CD14-positive monocyte (primary cell): Measurements from ENCODE around the gene OR2V2. TPM values are rescaled to one million over a fixed set of nuclear protein-coding genes. Genes with fewer than 3 reads are reported as not detected.
A peak's percentile ranks its signal among the peaks of the same experiment; 100 is the strongest.
"Not testable (repeated sequence)": the region's sequence is repeated elsewhere in the genome, so short reads cannot be mapped to it uniquely, and the experiment has no call there.

ENCODE experiments used
- DNase-seq, 3 donors: peaks; one replicate each; pipeline ENCODE4 v3.0.0-alpha.2; 2011 to 2022
- H2AFZ ChIP-seq: 2 replicates; pipeline ENCODE4 v1.6.0; 2012; ENCODE audit warnings: mild to moderate bottlenecking, low read depth, low read length, inconsistent platforms; ENCODE audit not compliant: insufficient read depth, poor library complexity, severe bottlenecking
- H3K27ac ChIP-seq, 2 donors: 1 replicate in 1 of 2; 2 replicates in 1 of 2; pipeline ENCODE4 v1.5.1; 2012 to 2013; ENCODE audit warnings: low read length in 2 of 2, control low read depth in 1 of 2, inconsistent platforms in 1 of 2, low read depth in 1 of 2, mild to moderate bottlenecking in 1 of 2
- H3K27me3 ChIP-seq, 2 donors: one replicate each; pipeline versions ENCODE4 v1.6.0 to v1.6.1; 2011 to 2013; ENCODE audit warnings: low read length in 2 of 2; ENCODE audit not compliant: control insufficient read depth in 2 of 2, insufficient read depth in 2 of 2
- H3K36me3 ChIP-seq, 2 donors: replicated peaks in 1 of 2; 1 replicate in 1 of 2; 2 replicates in 1 of 2; pipeline versions ENCODE4 v1.5.1 to v1.6.1; 2012 to 2013; ENCODE audit warnings: low read length in 2 of 2, control low read depth in 1 of 2, inconsistent platforms in 1 of 2, mild to moderate bottlenecking in 1 of 2; ENCODE audit not compliant: insufficient read depth in 2 of 2, control insufficient read depth in 1 of 2
- H3K4me1 ChIP-seq, 2 donors: 1 replicate in 1 of 2; 2 replicates in 1 of 2; pipeline versions ENCODE4 v1.5.1 to v1.6.1; 2012 to 2013; ENCODE audit warnings: low read length in 2 of 2, control low read depth in 1 of 2, inconsistent platforms in 1 of 2, mild to moderate bottlenecking in 1 of 2, moderate library complexity in 1 of 2; ENCODE audit not compliant: insufficient read depth in 2 of 2, control insufficient read depth in 1 of 2
- H3K4me2 ChIP-seq: replicated peaks from 2 replicates; pipeline ENCODE3; 2012; ENCODE audit warnings: low read length, moderate library complexity, mild to moderate bottlenecking; ENCODE audit not compliant: poor library complexity, severe bottlenecking; ENCODE audit errors: extremely low read depth
- H3K4me3 ChIP-seq, 3 experiments: fragments of 200-600 bp in 1 of 3; sonication (generic) in 1 of 3; replicated peaks in 1 of 3; 1 replicate in 2 of 3; 2 replicates in 1 of 3; pipeline ENCODE4 v1.5.1; 2011 to 2013; ENCODE audit warnings: low read length in 3 of 3, mild to moderate bottlenecking in 3 of 3, control low read depth in 2 of 3, low read depth in 2 of 3, inconsistent platforms in 1 of 3, moderate library complexity in 1 of 3
- H3K79me2 ChIP-seq: 2 replicates; pipeline ENCODE4 v1.6.0; 2012; ENCODE audit warnings: mild to moderate bottlenecking, control low read depth, inconsistent platforms, low read length, moderate library complexity; ENCODE audit not compliant: insufficient read depth
- H3K9ac ChIP-seq: 2 replicates; pipeline ENCODE4 v1.6.0; 2017; ENCODE audit warnings: low read length, mild to moderate bottlenecking; ENCODE audit not compliant: insufficient read depth, poor library complexity, severe bottlenecking
- H3K9me3 ChIP-seq, 2 donors: replicated peaks in 1 of 2; 1 replicate in 1 of 2; 2 replicates in 1 of 2; pipeline versions ENCODE4 v1.5.1 to v1.6.1; 2012 to 2013; ENCODE audit warnings: low read length in 2 of 2, control low read depth in 1 of 2; ENCODE audit not compliant: control insufficient read depth in 1 of 2, insufficient read depth in 1 of 2
- H4K20me1 ChIP-seq: 2 replicates; pipeline ENCODE4 v1.6.0; 2012; ENCODE audit warnings: mild to moderate bottlenecking, low read length, control low read depth, moderate library complexity; ENCODE audit not compliant: insufficient read depth
- H3K27ac Mint-ChIP-seq, 7 donors: one replicate each; pipeline ENCODE4 v1.8.0; 2020; ENCODE audit warnings: mild to moderate bottlenecking in 7 of 7, mixed read lengths in 7 of 7, moderate library complexity in 6 of 7, inconsistent platforms in 2 of 7
- H3K27me3 Mint-ChIP-seq, 3 donors: one replicate each; pipeline ENCODE4 v1.8.0; 2021 to 2022; ENCODE audit warnings: low read depth in 3 of 3, mild to moderate bottlenecking in 3 of 3, mixed read lengths in 3 of 3, moderate library complexity in 3 of 3, inconsistent platforms in 1 of 3
- H3K36me3 Mint-ChIP-seq, 2 donors: one replicate each; pipeline ENCODE4 v1.8.0; 2020; ENCODE audit warnings: mixed read lengths in 2 of 2, inconsistent platforms in 1 of 2, mild to moderate bottlenecking in 1 of 2
- H3K4me1 Mint-ChIP-seq: one replicate; pipeline ENCODE4 v1.8.0; 2020; ENCODE audit warnings: mild to moderate bottlenecking, mixed read lengths
- H3K4me3 Mint-ChIP-seq, 2 donors: one replicate each; pipeline ENCODE4 v1.8.0; 2020; ENCODE audit warnings: mild to moderate bottlenecking in 2 of 2, mixed read lengths in 2 of 2, moderate library complexity in 1 of 2
- H3K9me3 Mint-ChIP-seq, 7 donors: one replicate each; pipeline ENCODE4 v1.8.0; 2020 to 2022; ENCODE audit warnings: mixed read lengths in 7 of 7, mild to moderate bottlenecking in 6 of 7, moderate library complexity in 6 of 7, inconsistent platforms in 2 of 7
- CTCF ChIP-seq: fragments of 200-600 bp; IDR thresholded peaks from one replicate; pipeline ENCODE4 v1.8.0; 2022; ENCODE audit warnings: antibody characterized with exemption, mild to moderate bottlenecking
- WGBS: methylation state at CpG from one replicate; pipeline ENCODE4 v1.1.5; 2013; ENCODE audit warnings: missing lambda C conversion rate; ENCODE audit not compliant: insufficient coverage; 5-methylcytosine and 5-hydroxymethylcytosine counted together
- intact Hi-C, 2 donors: fragments of 100-400 bp; cut with micrococcal nuclease; formaldehyde crosslinking; loops; one replicate each; pipeline versions ENCODE4 v1.15.0 to v1.15.1; 2023
- polyA plus RNA-seq, 3 donors: library from polyadenylated mRNA; depleted of rRNA in 1 of 3; unstranded in 2 of 3; stranded (reverse) in 1 of 3; fragments of 300-500 nt in 2 of 3; fragments of >200 nt in 1 of 3; fragmentation: Illumina TruSeq in 2 of 3; gene quantifications; 1 replicate in 2 of 3; 2 replicates in 1 of 3; pipeline ENCODE4 v1.2.3, GENCODE V29; 2012 to 2021

The OR2V2 gene
- polyA plus RNA-seq, 3 donors = not detected

GRCh38 chr5:181111010-181111409 lies 36.4 kb upstream of the OR2V2 start:
- intact Hi-C loops = no loop called here
- no peak overlapping the region for H3K4me3 ChIP-seq
- Mint-ChIP-seq H3K4me1 (no peaks in the 10 kb centered on the region), H3K27me3 (peaks cover 45 to 70% (median 49%) of the 10 kb centered on the region in 3 donors), H3K9me3 (peaks cover 0 to 16% (median 10%) of the 10 kb centered on the region in 7 donors), H3K4me3 (no peak overlapping the region), H3K27ac (no peak overlapping the region), H3K36me3 (peaks cover 0 to 1% of the 10 kb centered on the region in 2 donors)
- no peak overlapping the region for H2AFZ ChIP-seq
- H3K9ac ChIP-seq = no peak overlapping the region
- no peaks in the 10 kb centered on the region for H4K20me1 ChIP-seq
- no peak for DNase-seq
- no peaks in the 10 kb centered on the region for H3K36me3 ChIP-seq
- H3K27ac ChIP-seq = no peak overlapping the region
- H3K9me3 ChIP-seq = peaks cover 8 to 18% of the 10 kb centered on the region in 2 donors
- no peak overlapping the region for H3K4me2 ChIP-seq
- no peak for TF ChIP-seq CTCF
- no peaks in the 10 kb centered on the region for H3K4me1 ChIP-seq
- H3K79me2 ChIP-seq = no peaks in the 10 kb centered on the region
- 83% methylated on average over 5 of the region's 5 CpGs for WGBS
- H3K27me3 ChIP-seq = peaks cover 5 to 40% of the 10 kb centered on the region in 2 donors

- Histone ChIP-seq H3K4me1 (no peaks in the 10 kb centered on the region), H2AFZ (no peak overlapping the region), H3K9ac (no peak overlapping the region), H3K27me3 (peaks cover 13 to 53% of the 10 kb centered on the region in 2 donors), H3K36me3 (no peaks in the 10 kb centered on the region), H3K79me2 (no peaks in the 10 kb centered on the region), H4K20me1 (no peaks in the 10 kb centered on the region), H3K9me3 (peaks cover 8 to 18% of the 10 kb centered on the region in 2 donors), H3K27ac (no peak overlapping the region), H3K4me2 (no peak overlapping the region), H3K4me3 (no peak overlapping the region)
- no peak for TF ChIP-seq CTCF
- Mint-ChIP-seq H3K9me3 (peaks cover 0 to 19% (median 12%) of the 10 kb centered on the region in 7 donors), H3K4me3 (no peak overlapping the region), H3K36me3 (peaks cover 0 to 1% of the 10 kb centered on the region in 2 donors), H3K27ac (no peak overlapping the region), H3K27me3 (peaks cover 51 to 75% (median 52%) of the 10 kb centered on the region in 3 donors), H3K4me1 (no peaks in the 10 kb centered on the region)
- intact Hi-C loops = no loop called here
- no peak for DNase-seq
- WGBS = 100% methylated on average over 1 of the region's 5 CpGs
Measured at GRCh38 chr5:181112476-181112875, 34.9 kb upstream of the OR2V2 start.

- intact Hi-C loops, H4K20me1 ChIP-seq, H3K36me3 Mint-ChIP-seq, H3K36me3 ChIP-seq, H3K9ac ChIP-seq, H3K4me2 ChIP-seq, H3K4me1 ChIP-seq, DNase-seq, H2AFZ ChIP-seq, H3K27ac ChIP-seq, H3K4me3 ChIP-seq, H3K27ac Mint-ChIP-seq, H3K4me1 Mint-ChIP-seq, H3K79me2 ChIP-seq: not testable (repeated sequence)
- H3K27me3 ChIP-seq = peaks cover 16 to 59% of the 10 kb centered on the region in 2 donors
- peak overlapping the region in 1 of 2 donors; percentile 76 for H3K4me3 Mint-ChIP-seq
- peaks cover 0 to 23% (median 12%) of the 10 kb centered on the region in 7 donors for H3K9me3 Mint-ChIP-seq
- peaks cover 8 to 18% of the 10 kb centered on the region in 2 donors for H3K9me3 ChIP-seq
- WGBS = 90% methylated on average over 4 of the region's 13 CpGs
- H3K27me3 Mint-ChIP-seq = peaks cover 53 to 77% (median 55%) of the 10 kb centered on the region in 3 donors
Measured at GRCh38 chr5:181113572-181113971, 33.8 kb upstream of the OR2V2 start.
